Right ventricle myocardium inferior (tissue), 1 donor: ENCODE measurements around the gene PIP5KL1. TPM values are rescaled to one million over a fixed set of nuclear protein-coding genes. Genes with fewer than 3 reads are reported as not detected.

ENCODE experiments used
- ATAC-seq: fragments of 200-7000 bp; cut with Tn5 transposase; one replicate; pipeline ENCODE4 v1.9.1; 2020; ENCODE audit warnings: mild to moderate bottlenecking, moderate library complexity
- DNase-seq: peaks from one replicate; pipeline ENCODE4 v3.0.0; 2021; ENCODE audit errors: missing footprints
- intact Hi-C: fragments of 100-400 bp; cut with DNase I; formaldehyde crosslinking; loops from one replicate; pipeline ENCODE4 v1.11.0; 2022
- long read RNA-seq: library from polyadenylated mRNA; unstranded; transcript quantifications from one replicate; pipeline ENCODE4 v2.0.0, GENCODE V29; 2021
- total RNA-seq: library from RNA; stranded (reverse); fragmentation: NEBNext Ultra II Directional; extraction: Animal tissue kit (Norgen Biotek cat#: 25700); gene quantifications from one replicate; pipeline ENCODE4 v1.2.1, GENCODE V29; 2021
- donor health status: DM: no; HTN: yes; CAD: no; lungs with severe emphysema.

PIP5KL1 gene, protein sequence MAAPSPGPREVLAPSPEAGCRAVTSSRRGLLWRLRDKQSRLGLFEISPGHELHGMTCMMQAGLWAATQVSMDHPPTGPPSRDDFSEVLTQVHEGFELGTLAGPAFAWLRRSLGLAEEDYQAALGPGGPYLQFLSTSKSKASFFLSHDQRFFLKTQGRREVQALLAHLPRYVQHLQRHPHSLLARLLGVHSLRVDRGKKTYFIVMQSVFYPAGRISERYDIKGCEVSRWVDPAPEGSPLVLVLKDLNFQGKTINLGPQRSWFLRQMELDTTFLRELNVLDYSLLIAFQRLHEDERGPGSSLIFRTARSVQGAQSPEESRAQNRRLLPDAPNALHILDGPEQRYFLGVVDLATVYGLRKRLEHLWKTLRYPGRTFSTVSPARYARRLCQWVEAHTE
- total RNA-seq: not detected
- long read RNA-seq: 0 reads

DNA sequence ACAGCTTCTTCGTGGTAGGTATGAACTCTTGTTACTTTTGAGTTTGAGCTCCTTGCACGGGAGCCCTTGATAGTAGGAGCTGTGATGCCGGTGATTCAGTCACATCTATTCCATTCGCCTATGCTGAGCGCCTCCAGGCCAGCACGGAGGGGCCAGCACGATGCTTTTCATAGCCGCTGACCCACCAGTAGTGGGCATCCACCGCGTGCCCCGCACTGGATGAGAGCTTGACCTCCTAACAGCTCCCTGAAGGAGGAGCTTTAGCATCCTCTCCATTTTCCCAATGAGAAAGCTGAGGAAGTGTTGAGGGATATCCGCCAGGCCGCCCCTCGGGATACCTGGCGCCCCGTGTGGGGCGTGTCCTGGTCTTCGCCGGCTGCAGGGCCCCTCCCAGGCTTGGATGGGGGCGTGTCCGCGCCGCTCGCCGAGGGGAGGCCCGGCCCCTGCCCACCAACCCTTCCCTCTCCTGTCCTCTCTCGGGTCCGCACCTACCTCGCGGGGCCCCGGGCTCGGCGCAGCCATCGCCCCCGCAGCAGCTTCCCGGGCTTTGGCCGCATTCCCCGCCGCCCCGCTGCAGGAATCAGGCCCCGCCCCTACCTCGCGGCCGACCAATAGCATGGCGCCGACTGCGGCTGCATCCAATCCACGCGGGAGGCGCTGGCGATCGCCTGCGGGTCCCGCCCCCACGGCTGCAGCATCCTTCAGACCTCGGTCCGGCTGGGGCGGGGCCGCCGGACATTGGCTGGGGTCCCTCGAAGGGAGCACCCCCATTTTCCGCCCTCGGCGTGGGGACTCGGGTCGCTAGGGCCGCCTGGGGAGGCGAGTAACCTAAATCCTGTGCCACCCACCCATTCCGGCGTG lies at the start of gene PIP5KL1:
Gene PIP5KL1, minus strand, starts transcription at position 547 of the 861 bp plus-strand sequence. Its CDS starts 25 bp downstream, at position 522.
- intact Hi-C loops: no loop called here
- DNase-seq: peak; percentile 92
- peak; percentile 87 for ATAC-seq

DNA sequence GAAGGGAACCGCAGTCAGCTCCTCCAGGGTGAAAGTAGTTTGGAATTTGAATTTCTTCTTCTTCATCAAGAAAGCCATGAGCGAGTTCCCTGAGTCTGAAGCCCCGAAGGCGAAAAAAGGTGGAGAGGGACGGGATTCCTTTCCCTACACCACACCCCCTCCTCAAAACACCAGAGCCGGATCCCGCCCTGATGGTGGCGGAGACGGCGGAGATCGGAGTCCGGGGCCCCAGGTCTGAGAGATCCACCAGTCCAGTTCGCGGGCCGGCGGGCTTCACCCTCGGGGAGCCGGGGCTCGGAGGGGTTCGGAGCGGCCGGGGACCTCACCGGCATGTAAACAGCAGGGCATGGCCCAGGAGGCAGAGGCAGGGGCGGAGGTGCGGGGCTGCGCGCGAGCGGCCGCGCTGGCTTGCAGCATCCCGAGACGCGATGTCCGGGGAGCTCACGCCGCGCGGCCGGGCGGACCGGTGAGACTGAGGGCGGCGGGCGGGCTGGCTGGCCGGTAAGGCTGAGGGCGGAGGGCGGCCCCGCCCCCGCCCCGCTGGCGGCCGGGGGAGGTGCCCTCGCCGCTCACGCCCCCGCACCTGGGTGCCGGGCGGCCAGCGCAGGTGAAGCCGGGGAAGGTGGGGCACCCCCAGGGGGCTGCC lies 49.6 kb upstream of the PIP5KL1 start:
- ATAC-seq (no peak), DNase-seq (no peak)
- intact Hi-C loops: loop anchor here (2.0 to 5.0 kb wide), 2 partner anchors 37 to 57 kb away; no protein-coding TSS in a partner anchor

DNA sequence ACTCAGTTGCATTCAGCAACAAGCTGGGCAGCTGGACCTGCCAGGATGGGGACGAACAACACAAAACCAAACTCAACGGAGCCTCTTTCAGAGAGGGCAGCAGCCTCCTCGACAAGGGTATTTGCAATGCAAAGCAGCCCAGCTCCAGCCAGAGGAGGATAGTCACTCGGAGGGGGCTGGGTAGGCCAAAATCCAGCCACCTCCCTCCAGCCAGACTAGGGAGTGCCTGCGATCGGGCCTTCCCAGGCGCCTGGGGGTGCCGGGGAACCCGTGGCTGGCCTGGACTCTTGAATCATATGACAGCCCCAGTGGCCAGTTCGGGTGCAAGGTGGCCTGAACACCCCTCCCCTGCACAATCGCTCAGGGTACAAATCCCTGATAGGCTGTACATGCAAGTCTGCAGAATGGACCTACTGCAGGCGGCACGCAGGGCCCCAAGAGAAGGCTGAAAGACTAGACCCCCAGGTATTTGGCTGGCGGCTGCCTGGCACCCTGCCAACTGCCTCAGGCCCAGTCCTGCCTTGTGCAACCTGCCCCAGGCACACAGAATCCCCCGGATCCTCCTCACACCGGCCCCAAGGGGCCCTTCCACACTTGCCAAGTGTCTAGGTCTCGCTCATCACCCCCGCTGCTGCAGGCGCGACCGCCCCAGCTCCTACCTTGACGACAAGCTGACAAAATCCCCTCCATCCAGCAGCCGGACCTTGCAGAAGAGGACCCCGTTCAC lies 48.9 kb upstream of the PIP5KL1 start:
- DNase-seq: no peak
- intact Hi-C loops: loop anchor here (2.0 to 5.0 kb wide), 2 partner anchors 37 to 58 kb away; no protein-coding TSS in a partner anchor
- no peak for ATAC-seq

DNA sequence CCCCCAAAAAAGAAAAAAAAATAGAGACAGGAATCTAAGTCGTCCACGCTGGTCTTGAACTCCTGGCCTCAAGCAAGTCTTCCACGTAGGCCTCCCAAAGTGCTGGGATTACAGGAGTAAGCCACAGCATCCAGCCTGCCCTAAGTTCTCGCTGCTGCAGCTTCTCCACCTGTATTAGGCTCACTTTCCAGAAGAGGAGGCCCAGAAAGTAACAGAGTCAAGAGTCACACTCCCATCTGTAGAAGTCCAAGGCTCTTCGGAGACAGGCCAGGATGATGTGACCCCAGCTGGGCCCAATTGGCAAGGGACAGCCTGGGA lies 48.4 kb upstream of the PIP5KL1 start:
- DNase-seq (no peak), ATAC-seq (no peak)
- intact Hi-C loops: no loop called here

DNA sequence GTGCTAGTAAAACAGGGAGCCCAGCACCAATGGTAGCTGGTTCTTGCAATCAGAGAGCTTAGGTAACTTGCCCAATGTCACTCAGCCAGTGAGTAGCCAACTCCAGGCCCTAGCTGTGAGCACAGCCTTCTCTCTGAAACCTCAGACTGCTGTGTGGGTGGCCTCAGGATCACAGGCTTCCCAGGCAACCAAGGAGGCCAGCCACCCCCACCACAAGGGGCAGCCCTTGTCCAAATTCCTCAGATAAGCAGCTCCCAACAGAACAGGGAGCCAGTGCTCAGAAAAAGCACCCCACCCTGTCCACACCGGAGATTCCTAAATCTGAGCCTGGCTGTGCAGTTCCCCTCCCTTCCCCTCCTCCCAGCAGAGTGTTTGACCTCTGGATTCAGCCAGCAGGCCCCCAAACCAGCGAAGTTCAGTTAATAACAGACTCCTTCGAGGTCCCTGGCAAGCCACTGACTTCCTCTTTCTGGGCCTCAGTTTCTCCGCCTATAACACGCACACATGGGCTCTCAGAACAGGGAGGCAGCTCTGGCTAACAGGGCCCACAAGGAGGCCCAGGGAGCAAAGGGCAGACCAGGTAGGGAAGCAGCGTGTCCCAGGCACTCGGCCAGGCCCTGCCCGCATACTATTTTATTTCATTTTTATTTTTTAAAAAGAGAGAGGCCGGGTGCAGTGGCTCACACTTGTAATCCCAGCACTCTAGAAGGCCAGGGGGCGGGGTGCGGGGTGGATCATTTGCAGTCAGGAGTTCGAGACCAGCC lies 47.5 kb upstream of the PIP5KL1 start:
- intact Hi-C loops: no loop called here
- DNase-seq: no peak
- peak; percentile 42 for ATAC-seq

DNA sequence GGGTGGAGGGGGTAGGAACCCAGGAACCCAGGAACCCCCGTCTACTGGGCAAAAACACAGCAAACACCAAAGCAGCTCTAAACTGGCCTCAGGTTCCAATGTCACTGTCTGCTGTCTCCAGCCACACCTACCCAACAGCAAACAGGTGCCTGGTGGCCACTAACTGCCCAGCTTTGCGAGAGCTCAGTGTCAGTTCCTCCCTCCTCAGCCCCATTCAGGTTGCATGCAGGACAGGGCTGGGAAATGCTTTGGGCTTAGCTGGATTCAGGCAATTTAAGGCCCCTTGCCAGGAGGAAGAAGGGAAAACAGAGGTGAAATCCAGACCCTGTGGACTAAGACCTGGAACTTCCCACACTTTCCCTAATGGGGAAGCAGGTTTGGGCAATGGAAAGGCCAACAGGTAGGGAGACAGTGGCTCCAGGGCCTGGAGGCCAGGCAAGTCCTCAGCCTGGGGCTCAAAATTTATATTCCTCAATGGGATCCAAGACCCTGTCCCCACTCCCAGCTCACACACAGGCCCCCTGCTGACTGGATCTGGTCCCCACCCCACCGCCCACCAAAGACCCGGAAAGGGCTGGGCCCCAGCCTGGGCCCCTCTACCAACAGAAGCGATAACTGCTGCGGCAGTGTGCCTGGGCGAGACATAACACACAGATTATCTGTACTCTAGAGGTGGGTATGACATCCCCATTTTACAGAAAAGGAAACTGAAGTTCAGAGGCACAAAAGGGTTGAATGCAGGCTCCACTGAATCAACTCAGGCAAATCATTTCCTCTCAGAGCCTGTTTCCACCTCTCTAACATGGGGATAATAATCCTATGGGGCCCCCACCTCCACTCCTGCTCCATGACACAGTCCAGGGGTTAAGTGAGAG lies 46.7 kb upstream of the PIP5KL1 start:
- no peak for DNase-seq
- intact Hi-C loops: no loop called here
- no peak for ATAC-seq

DNA sequence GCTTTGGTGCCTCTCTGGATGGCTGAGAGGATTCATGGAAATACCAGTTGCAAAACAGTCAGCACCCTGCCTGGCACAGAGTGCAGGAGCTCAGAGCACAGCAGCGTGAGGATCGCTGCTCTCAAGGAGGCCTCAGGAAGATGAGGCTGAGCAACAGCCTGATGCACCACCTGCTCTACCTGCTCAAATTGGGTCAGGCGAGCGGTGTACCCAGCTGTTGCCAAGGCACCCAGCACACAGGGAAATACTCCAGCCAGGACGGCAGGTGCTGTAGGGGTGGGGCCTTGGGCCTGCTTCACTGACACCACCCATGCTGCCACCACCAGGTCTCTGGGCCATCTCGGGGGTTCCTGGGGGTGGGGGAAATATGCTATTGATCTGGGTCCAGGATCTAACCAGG lies 45.9 kb upstream of the PIP5KL1 start:
- ATAC-seq (no peak), DNase-seq (no peak)
- intact Hi-C loops: no loop called here

DNA sequence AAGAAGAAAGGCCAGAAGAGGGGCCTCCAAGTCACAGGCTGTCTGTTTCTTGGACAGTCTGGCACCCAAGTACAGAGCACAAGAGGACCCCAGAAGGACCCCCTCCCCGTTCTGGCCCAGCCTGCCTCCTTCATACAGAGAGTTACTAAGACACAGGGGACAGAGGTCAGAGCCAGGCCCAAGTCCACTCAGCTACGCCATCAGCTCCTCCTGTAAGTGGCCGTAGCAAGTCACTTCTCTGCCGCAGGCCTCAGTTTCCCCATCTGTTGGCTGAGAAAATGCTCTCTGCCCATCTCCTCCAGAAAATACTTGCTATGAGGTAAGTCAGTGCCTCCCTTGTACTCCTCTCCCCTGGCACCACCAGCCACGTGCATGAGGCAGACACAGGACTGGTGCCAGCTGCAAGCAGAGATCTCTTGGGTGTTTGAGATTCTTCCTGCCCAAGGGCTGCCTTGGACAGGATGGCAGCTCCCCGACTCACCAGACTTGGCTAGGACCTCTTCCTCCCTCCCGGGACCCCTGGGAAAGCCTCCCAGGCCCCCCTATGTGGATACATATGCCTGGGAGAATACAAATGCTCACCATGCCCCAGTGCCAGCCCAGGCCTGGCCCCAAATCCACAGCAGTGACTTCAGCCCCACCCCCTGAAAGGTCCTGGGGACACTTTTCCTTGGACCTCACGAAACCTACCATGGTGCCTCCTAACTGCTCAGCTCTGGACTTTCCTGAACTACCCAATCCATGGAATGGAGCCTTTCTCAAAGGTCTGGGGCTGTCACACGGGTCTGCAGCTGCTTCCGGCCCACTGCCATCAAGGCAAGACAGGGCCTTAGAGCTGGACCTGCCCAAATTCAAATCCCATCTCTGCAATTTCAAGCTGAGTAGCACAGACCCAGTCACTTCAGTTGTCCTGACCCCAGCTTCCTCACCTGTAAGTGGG lies 45.1 kb upstream of the PIP5KL1 start:
- intact Hi-C loops: no loop called here
- ATAC-seq: no peak
- DNase-seq: no peak

DNA sequence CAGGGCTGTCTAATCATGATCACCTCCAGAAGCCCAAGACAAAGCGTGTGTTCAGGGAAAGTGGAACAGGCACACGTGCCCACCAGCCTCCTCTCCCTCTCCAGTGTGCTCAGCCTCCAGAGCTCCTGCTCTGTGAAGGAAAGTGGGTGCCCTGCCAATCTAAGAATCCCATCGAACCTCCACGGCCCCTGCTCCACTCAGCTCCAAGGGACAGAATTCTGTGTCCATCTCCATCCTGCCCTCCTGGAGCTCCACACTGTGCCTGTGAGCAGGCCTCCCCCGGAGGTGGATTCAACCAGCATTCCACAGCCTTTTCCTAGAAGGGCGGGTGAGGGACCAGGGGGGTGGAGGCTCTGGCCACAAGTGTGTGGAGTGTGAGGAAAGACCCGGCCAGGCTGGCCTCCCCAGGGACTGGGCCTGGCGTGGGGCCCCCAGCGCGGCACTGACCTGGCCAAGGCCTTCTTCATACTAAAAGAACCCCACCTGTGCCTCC lies 44.2 kb upstream of the PIP5KL1 start:
- no peak for ATAC-seq
- intact Hi-C loops: no loop called here
- no peak for DNase-seq

DNA sequence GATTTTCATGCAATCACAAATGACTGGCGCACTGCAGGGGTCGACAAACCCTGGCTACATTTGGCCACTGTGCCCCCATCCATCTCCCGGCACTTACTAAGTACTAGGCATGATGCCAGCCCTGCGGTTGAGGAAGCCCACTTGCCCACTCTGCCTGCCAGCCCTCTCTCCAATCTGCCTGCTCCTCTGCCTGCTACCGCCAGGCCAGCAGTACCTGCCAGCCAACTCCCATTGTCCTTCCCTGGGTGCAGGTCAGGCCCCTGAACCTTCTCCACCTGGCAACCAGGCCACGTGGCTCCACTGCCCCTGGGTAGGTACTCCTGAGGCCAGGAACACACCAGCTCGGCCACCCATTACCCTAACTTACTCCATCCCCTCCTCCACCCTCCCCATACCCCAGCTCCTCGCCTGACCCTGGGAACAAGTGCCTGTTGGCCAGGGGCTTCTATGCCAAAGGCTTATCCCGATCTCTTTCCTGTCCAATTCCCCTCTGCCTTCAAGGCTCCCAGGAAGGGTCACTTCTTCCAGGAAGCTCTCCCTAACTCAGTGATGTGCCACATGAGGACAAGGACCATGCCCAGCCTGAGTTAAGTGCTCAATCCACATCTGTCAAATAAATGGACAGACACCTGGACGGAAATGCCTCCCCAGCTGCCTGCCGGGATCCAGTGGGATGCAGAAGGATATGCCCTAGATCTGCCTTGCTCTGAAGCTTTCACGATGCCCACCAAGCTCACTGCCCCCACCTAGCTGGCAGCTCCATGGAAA lies 43.6 kb upstream of the PIP5KL1 start:
- DNase-seq: no peak
- intact Hi-C loops: no loop called here
- ATAC-seq: no peak

DNA sequence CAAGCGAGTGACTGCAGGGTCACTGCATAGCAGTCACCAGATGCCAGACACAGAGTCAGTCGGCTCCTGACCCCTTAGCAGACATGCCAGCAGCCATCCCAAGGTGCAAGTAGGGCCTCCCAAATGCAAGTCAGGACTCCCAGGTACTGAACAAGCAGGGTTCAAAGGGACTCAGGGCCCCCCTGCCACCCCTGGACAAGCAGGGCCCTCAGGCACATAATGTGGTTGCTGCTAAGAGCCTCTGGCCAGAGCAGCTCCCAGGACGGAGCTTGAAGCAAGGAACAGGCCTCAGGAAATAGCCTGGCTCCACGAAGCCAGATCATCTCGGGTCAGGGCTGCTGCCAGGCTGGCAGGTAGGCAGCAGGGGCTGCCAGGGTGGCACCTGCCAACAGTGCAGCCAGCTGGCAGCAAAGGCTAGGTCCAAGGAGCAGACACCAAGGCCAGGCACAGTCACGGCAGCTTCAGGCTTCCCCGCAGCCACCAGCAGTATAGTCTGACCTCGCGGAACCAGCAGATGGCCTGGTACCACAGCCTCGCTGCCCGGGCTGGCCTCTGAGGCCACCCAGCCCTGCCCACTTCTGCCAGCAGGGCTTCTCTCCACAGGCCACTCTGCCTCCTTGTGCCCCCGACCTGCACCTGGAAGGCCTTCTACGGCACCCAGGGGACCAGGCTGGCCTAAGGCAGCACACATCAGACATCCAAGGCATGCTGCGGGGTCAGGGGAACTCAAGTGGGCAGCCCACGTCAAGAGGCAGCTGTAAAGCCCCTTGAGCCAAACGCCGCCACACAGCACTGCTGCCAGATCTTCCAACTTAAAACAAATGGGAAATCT lies 42.8 kb upstream of the PIP5KL1 start:
- intact Hi-C loops: no loop called here
- ATAC-seq (peak; percentile 10), DNase-seq (no peak)

DNA sequence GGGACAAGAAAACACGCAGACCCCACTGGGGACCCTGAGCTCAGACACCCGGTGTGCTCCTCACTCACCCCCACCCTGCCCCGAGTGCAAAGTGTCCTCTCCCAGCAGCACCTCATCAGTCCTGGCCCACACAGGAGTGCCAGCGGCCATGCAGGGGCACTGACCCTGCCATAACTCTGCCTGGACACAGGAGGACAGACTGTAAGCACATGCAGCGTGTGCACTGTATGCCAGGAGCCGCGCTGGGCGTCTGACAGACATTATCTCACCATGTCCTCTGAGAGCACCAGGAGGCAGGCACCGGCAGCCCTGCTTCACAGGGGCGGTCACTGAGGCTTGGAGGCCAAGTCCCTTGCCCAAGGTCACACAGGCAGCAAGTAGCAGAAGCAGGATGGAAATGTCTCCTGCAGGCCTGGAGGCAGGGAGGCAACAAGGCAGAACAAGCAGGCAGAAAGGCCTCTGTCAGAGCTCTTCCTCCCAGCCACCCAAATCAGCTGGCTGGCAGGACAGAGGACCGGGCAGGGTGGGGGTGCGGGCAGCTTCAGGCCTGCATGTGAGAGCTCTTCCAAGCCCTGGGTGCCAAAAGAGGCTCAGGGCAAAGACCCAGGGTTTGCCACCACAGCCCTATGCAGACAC lies 41.8 kb upstream of the PIP5KL1 start:
- intact Hi-C loops: no loop called here
- DNase-seq (peak; percentile 78), ATAC-seq (peak; percentile 58)

DNA sequence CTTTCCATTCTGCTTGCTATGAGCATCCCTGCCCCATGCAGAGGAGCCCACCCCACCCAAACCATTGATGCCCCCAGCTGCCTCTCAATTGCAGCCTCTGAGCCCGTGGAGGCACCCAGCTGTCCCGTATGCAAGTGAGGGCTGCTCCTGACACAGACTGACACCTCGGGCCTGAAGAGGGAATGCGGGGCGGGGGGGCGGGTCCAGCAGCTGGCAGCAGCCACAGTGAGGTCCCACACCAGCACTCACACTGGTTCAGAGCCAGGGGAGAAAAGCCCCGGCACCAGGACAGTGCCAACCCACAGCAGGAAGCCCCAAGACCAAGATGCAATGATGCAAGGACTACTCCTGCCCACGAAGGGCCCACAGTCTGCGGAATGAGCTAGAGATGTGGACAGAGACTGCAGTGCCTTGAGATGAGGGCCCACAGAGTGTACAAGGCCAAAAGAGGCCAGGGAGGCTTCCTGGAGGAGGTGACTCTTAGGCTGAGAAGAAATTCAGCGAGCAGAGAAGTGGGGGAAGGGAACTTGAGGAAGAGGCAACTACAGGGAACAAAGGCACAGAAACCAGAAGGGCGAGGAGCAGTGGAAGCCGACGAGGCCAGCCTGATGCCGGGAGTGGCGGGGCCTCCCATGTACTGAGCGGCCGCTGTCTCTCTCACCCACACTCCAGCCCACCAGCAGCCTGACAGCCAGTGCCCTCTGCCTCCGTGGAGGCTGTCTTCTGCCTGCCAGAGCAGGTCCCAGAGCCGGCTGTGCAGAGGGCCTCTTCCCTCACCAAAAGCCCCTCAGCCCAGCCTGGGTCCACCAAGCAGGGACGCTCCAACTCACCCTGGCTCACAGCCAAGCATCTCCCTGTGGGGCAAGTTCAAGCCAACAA lies 41.0 kb upstream of the PIP5KL1 start:
- intact Hi-C loops: no loop called here
- ATAC-seq (no peak), DNase-seq (no peak)
